PC-9 (cell line): ENCODE data around the gene AQP12B.
"Not testable (repeated sequence)": the region's sequence is repeated elsewhere in the genome, so short reads cannot be mapped to it uniquely, and the experiment has no call there.

Source experiments
- CTCF ChIP-seq: fragments of 200-600 bp; sonication (generic); conservative IDR thresholded peaks from 2 replicates; pipeline ENCODE4 v1.6.1; 2017; ENCODE audit warnings: mixed run types, antibody characterized with exemption, mild to moderate bottlenecking, moderate library complexity
- EZH2 ChIP-seq: fragments of 200-600 bp; sonication (generic); IDR thresholded peaks from 2 replicates; pipeline ENCODE4 v1.8.0; 2017; ENCODE audit warnings: antibody characterized with exemption, low read depth

GRCh38 chr2:240683329-240683979, 769 bp upstream of the AQP12B start:
- not testable (repeated sequence) for TF ChIP-seq CTCF, EZH2
